A673 (cell line): Measurements from ENCODE around the gene POU3F3.

ENCODE experiments used
- CTCF ChIP-seq: fragments of 300-800, 200-600 bp; sonication (generic); conservative IDR thresholded peaks from 2 replicates; pipeline ENCODE4 v1.5.1; 2017; ENCODE audit warnings: low read depth, mild to moderate bottlenecking, antibody characterized with exemption, low read length, moderate library complexity, mixed read lengths
- EZH2 ChIP-seq: fragments of 200-600 bp; sonication (generic); IDR thresholded peaks from 2 replicates; pipeline ENCODE4 v1.6.1; 2017; ENCODE audit warnings: borderline replicate concordance, low read depth, mild to moderate bottlenecking, mixed read lengths, antibody characterized with exemption, low read length; ENCODE audit not compliant: poor library complexity, severe bottlenecking

GRCh38 chr2:104840156-104840555 lies 13.8 kb upstream of the POU3F3 start:
- no peak for TF ChIP-seq EZH2
- no peak for TF ChIP-seq CTCF
